Measurements from ENCODE around the gene EMC10.

Gene EMC10

DNA sequence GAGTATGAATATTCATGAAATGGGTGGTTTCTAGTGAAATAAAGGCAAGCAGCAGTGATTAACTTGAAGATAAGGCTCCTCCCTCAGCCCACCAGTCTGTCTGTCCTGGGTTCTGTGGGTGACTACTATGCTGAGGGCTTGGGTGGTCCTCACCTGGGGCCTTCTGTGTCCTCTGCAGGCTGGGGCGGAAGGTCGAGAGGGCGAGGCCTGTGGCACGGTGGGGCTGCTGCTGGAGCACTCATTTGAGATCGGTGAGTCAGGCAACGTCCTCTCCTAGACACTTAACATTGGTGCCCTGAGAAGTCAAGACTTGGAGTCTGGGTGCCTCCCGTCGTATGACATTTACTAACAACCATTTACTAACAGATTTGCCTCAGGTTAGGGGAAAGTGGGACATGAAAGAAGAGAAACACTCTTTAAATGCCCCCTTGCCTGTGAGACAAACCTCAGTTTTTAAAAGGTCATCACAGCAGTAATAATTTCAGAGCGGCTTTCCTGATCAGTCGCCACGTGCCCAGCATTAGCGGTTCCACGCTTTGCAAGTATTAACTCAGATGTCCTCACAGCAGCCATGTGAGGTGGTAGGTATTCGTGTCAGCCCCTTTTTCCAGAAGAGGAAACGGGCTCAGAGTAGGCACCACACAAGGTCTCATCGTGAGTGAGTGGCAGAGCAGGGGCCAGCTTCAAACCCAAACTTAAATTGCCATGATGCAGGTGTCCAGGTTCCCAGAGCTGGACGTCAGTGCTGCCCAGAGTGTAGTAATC is 1.6 kb downstream of the EMC10 start:
- DNase-seq (ENCODE audit: extremely low read depth in 1 of 2, low read depth in 1 of 2) = no peak

DNA sequence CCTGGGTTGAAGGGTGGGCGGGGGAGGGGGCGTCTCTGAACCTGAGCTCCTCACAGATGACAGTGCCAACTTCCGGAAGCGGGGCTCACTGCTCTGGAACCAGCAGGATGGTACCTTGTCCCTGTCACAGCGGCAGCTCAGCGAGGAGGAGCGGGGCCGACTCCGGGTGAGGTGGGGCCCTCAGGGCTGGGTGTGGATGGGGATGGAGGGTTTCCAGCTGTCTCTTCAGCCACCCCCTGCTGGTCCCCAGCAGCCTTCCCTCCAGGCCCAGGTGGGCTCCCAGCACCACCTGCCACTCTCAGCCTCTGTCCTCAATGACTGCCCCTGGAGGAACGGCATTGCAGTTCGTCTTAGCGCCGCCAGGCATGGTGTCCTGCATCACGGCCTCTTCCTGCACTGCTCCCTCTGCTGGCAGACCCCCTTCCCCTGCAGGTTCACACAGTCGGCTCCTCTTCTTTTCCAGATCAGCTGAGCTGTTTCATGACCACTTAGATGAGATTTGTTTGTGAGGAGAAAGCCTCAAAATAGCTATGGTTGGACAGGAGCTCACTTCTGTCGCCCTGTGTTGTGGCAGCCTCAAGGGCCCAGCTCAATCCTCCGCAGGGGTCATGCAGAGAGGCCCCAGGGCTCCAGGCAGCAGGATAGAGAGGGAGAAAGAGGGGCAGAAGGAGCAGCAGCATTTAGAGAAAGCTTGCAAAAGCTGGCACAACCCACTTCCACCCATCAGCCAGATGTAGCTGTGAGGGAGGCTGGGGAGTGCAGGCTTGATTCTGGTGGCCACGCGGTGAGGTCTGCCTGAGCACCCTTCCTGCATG is 2.8 kb downstream of the EMC10 start:
- DNase-seq (ENCODE audit: extremely low read depth in 1 of 2, low read depth in 1 of 2) = no peak

DNA sequence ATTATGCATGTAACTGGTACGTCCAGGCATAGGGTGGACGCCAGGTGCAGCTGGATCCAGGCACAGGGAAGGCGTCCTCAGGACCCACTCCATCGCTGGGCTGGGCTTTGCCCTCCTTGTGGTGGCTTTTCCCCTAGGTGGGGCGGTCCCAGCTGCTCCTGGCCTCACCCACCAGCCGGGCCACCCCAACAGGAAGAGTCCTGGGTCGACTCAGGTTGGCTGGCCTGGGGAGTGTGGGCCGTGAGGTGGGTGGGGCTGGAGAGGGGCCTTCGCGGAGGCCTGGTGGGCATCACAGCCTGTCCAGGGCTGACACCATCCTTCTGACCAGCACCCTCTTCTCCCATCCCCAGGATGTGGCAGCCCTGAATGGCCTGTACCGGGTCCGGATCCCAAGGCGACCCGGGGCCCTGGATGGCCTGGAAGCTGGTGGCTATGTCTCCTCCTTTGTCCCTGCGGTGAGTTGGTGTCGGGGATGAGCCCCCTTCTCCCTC is 3.5 kb downstream of the EMC10 start:
- no peak for DNase-seq (ENCODE audit: extremely low read depth in 1 of 2, low read depth in 1 of 2)

DNA sequence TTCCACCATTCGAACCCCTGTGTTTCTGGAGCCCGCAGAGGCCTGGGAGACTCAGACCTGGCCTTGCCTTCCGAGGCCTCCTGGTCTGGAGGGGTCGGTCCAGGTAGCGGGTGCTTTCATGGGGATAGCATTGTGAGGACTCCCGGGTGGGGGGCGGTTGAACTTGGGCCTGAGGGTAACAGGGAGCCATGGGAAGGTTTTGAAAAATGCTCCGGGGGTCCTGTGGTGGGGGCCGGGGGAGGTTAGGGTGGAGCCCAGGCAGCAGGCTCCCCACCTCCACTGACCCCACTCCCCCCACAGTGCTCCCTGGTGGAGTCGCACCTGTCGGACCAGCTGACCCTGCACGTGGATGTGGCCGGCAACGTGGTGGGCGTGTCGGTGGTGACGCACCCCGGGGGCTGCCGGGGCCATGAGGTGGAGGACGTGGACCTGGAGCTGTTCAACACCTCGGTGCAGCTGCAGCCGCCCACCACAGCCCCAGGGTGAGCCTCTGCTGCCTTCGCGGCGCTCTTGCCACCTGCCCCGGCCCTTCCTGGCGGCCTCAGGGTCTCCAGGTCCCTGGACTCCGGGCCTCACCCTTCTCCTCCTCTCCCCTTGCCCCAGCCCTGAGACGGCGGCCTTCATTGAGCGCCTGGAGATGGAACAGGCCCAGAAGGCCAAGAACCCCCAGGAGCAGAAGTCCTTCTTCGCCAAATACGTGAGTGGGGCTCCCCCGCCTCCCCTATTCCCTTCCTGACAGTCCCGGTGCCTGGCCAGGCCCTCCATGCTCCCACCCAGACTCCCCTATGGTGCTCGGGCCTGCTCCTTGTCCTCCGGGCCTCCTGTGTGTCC is 4.2 kb downstream of the EMC10 start:
- no peak for DNase-seq (ENCODE audit: extremely low read depth in 1 of 2, low read depth in 1 of 2)

DNA sequence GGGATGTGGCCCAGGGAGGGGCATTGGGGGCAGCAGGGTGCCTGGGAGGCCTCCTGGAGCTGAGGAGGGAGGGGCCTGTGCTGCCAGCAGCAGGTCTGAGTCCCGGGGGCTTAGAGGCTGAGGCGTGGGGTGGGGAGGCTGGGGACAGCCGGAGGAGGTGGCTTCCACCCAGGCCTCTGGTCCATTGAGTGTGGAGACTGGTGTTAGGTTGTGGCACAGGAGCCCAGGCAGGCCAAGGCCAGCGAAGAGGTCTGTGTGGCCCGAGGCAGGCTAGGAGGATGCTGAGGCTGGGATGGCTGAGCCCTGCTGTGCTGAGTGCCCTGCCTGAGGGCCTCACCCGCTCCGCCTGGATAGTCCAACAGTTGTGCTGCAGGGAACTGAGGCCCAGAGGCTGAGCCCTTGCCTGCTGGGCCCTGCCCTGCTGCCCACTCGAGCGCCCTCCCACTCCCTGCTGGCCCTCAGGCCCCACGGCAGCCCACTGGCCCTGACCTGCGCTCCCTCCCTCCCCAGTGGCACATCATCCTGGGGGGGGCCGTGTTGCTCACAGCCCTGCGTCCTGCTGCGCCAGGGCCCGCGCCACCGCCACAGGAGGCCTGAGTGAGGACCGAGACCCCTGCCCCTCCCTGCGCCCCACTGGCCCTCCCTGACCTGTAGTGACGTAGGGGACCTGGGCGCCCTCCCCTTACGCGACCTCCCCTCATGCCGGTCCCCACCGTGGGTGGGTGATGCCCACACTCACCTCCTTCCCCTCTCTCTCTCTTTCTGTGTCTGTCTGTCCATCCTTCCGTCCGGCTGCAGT is 5.2 kb downstream of the EMC10 start:
- DNase-seq (ENCODE audit: extremely low read depth in 1 of 2, low read depth in 1 of 2) = no peak

DNA sequence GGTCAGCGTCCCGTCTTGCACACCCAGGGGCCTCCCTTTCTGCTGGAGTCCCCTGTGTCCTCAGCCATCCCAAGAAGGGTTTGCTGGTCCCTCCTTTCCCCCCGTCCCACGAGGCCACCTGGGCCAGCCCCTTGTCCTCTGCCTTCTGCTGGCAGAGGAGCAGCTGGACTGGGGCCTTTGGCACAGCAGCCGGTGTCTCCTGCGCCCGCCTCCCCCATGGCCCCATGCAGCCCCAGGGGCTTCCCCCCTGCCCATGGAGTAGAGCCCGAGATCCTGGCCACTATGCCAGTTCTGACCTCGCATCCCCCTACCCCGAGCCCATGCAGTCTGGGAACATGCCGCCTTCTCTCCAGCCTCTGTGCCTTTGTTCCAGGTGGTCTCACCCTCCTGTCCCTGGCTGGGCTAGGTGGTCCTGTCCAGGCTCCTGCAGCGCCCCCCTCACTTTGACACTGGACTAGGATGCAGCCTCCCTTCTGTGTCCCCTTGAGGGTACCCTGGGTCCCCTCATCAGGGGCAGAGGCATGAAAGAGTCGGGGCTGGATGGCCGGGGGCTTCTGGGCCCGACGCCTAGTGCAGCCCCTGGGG is 6.1 kb downstream of the EMC10 start:
- DNase-seq (ENCODE audit: extremely low read depth in 1 of 2, low read depth in 1 of 2) = no peak

DNA sequence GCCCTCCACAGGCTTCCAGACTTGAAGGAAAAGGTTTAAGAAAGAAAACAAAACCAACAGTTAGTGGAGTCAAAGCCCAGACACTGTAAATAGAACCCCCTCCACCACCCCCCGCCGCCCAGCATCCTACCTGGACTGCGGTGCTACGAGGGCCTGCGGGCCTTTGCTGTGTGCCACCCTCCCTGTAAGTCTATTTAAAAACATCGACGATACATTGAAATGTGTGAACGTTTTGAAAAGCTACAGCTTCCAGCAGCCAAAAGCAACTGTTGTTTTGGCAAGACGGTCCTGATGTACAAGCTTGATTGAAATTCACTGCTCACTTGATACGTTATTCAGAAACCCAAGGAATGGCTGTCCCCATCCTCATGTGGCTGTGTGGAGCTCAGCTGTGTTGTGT is 6.6 kb downstream of the EMC10 start:
- DNase-seq (ENCODE audit: extremely low read depth in 1 of 2, low read depth in 1 of 2) = no peak

DNA sequence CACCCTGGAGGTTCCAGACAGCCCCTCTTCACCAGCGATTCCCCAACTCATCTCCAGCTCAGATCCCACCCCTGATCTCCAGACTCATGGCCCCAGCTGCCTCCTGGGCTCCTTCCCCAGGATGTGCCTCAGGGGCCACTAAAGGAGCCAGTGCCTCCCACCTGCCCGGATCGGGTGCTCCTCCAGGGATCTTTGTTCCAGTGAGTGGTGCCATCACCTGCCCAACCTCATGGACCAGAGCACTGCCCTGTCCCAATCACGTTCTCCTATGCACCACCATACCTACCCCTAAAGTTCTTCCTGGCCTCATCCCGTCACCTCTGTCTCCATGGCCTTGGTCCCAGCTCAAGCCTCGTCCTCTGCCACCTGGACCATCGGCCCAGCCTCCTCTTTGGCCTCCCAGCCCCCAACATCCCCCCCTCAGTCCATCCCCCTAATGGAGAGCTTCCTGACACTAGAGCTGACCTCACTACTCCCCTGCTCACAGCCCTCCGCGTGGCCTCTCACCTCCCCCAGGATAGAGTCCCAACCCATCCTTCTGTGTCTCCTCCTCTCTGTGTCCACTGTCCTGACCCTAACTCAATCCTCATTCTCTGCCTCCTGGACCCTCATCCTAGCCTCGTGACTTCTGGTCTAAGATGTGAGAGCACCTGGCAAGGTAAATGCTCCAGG is 9.1 kb downstream of the EMC10 start:
- no peak for DNase-seq (ENCODE audit: extremely low read depth in 1 of 2, low read depth in 1 of 2)

DNA sequence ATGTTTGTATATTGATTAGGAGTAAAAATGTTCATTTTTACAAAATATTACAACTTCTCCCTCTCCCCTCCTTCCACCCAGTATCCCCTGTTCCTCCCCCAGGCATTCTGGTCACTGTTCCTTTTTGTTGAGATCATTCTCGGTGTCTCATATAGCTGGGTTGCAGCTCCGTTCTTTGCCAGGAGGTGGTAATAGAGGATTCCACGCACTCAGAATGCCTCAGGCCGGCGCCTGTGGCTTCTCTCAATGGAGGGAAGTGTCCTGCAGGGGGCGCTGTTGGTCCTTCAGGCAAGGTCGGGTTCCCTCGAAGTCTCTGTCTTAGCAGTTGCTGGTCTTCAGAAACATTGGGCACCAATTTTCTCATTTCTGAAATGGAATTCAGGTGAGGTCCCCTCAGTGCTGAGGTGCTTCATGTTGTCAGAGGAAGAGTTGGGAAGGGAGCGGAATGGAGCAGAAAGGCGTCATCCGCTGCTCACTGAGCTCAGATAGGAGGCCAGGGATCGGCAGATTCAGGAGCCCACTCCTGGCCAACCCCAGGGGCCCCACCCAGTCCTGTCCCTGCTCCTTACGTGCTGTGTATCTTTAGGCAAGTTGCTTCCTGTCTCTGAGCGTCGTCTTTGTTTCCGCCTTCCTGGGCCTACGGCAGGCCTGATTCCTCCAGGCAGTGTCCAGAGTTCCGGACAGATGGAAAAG is 10.7 kb downstream of the EMC10 start:
- peak; percentile 32 to 60 for DNase-seq (ENCODE audit: extremely low read depth in 1 of 2, low read depth in 1 of 2)

DNA sequence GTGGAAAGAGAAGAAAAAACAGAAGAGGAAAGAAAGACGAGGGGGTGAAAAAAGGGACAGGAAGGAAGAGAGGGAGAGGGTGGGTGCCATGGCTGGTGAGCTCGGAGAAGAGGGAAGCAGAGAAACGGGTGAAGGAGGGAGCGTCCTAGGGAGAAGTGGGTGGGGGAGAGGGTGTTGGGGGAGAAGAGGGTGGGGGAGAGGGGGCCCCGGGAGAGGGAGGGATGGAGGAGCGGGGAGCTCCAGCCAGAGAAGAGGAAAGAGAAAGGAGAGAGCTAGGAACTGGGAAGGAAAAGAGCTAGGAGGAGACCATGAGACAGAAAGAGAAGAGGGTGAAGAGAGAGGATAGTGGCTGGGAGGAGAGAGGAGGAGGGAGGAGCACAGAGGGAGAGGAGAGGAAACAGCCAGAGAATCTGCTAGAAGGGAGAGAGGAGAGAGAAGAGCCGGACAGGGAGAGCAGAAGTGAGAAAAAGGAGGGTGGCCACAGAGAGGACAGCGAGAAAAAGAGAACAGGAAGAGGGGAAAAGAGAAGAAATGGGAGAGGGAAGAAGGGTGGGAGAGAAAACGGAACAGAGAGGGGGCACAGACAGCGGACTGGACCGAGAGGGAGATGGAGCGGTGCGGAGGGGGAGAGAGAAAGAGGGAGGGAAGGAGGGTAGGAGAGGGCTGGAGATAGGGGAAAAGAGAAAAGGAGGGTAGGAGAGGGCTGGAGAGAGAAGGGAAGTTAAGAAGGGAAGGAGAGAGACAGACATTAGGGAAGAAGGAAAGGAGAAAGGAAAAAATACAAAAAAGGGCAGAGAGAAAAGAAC is 12.3 kb downstream of the EMC10 start:
- DNase-seq (ENCODE audit: extremely low read depth in 1 of 2, low read depth in 1 of 2) = no peak

DNA sequence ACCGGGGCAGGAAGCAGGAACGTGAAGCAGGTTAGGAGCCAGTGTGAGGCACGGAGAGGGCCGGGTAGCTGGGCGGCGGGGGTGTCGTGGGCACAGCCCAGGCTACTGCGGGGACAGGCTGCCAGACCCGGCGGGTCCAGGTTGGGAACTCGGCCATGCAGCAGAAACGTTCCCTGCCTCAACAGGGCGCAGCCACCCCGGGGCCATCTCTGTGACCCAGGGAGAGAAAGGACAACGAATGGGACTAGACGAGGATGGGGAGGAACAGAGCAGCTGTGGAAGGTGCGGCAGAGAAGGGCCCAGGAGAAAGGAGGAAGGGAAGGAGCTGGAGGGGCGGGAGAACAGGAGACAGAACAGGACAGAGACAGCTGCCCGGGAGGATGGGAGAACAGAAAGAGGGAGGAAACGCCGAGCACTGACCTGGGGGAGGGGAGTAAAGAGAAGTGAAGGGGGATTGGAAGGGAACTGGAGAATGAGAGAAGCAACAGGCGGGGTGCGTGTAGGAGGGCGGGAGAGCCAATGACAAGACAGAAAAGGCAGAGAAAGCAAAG is 13.2 kb downstream of the EMC10 start:
- no peak for DNase-seq (ENCODE audit: extremely low read depth in 1 of 2, low read depth in 1 of 2)

DNA sequence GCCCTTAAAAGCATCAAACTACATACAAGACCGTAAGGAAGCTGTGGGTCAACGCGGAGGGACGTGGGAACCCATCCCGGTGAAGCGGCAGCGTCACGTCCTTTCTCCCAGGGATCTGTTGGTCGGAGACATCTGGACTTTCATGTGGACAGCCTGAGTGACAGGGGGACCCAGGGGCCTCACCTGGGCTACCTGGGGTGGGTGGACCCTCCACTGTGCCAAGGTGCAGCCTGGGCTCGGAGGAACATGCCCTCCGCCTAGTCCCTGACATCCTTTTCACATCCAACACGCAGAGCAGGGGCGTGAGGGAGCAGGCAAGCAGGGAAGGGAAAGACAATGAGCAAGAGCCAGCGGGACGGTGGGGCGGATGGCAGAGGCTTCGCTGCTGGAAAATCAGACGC is 14.1 kb downstream of the EMC10 start:
- DNase-seq (ENCODE audit: extremely low read depth in 1 of 2, low read depth in 1 of 2) = no peak

DNA sequence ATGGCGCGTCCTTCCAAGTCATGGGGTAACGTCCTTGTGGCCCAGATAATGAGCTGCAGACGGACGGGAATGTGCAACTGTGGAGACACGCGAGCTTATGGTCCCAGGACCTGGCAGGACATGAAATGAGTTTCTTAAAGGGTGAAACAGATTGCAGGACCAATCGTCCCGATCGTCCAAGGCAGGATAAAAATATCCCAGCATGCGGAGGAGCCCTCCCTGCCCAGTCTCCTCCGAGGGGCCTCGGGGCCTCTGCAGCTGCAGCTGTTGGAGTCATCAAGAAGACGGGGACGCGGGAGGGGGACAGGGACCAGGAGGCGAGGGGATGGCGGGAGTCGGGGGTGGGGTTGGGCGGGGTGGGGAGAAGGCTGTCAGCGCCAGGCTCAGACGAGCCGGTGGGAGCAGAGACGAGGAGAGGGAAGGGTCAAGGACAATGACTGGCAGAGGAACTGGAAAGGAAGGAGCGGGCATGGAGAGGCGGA is 14.7 kb downstream of the EMC10 start:
- no peak for DNase-seq (ENCODE audit: extremely low read depth in 1 of 2, low read depth in 1 of 2)

DNA sequence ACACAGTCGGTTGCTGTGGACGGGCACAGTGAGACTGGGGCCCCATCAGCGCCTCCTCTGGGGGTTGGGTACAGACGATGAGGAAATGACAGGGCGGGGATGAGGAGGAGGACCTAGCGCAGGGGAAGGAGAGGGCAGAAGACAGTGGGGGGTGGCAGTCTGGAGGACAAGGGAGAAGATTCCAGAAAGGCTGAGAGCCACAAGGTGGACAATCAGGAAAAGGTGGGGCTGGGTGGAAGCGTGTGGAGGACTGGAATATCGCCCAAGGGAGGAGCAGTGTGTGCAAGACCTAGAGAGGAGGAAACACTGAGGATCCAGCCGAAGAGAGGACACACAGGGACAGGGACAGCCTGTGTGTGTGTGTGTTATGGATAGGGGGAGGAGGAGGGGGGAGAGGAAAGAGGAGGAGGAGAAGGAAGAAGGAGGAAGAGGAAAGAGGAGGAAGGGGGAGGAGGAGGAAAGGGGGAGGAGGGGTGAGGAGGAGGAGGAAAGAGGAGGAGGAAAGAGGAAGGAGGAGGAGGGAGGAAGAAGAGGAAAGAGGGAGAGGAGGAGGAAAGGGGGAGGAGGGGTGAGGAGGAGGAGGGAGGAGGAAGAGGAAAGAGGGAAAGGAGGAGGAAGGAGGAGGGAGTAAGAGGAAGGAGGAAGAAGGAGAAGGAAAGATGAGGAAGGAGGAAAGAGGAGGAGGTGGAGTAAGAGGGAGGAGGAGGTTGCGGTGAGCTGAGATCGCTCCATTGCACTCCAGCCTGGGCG is 16.2 kb downstream of the EMC10 start:
- DNase-seq (ENCODE audit: extremely low read depth in 1 of 2, low read depth in 1 of 2) = no peak

DNA sequence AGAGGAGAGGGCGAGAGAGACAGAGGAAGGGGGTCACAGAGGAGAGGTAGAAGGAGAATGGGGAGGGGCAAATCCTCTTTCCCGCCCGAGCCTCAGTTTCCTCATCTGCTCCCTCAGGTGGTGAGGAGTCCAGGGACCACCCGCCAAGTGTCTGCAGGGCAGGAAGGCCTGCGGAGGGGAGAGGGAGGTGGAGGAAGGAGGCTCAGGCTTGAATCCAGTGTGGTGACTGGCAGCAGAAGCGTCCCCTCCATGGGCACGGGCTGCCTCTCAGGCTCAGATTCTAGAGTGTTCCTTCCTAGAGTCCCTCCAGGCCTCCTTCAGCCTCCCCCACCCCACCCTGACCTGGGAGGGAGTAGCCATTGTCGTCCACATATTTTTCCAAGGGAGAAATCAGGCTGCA is 16.9 kb downstream of the EMC10 start:
- no peak for DNase-seq (ENCODE audit: extremely low read depth in 1 of 2, low read depth in 1 of 2)

DNA sequence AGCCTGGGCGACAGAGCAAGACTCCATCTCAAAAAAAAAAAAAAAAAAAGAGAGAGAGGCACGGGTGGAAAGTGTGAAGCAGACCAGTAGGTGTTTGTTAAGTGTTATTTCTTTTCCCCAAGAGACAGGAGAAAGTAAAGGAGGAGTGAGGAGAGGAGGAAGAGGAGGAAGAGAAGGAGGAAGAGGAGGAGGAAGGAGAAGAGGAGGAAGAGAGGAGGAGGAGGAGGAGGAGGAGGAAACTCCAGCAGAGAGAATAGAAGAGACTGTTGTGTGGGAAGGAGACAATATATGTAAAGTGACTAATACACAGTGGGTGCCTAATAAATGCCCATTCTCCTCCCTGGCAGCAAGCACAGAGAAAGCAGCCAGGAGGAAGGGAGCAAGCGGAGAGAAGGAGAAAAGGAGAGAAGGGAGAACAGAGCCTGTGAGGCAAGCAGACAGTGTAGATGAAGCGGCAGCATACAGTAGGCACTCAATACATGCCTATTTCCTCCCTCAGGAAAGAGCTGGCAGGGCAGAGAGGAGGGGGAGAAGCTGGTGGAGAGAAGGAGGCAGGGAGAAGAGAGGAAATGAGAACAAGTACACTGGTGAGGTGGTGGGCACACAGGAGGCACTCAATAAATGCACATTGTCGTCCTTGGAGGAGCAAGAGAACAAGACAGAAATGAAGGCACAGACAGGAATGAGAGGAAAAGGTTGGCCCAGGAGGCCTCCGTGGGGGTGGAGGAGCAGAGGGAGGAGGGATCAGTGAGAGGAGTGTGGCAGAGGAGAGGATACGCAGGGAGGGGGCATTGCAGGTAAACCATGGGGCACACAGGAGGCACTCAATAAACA is 18.1 kb downstream of the EMC10 start:
- no peak for DNase-seq (ENCODE audit: extremely low read depth in 1 of 2, low read depth in 1 of 2)
